NCI-H446 treated with DMSO at 0.1 percent for 48 hours (cell line): ENCODE measurements around the gene TMEM132E.

Source experiments
- DNase-seq: peaks from one replicate; lab custom pipeline; 2025; lab: John Stamatoyannopoulos, UW

The TMEM132E gene

DNA sequence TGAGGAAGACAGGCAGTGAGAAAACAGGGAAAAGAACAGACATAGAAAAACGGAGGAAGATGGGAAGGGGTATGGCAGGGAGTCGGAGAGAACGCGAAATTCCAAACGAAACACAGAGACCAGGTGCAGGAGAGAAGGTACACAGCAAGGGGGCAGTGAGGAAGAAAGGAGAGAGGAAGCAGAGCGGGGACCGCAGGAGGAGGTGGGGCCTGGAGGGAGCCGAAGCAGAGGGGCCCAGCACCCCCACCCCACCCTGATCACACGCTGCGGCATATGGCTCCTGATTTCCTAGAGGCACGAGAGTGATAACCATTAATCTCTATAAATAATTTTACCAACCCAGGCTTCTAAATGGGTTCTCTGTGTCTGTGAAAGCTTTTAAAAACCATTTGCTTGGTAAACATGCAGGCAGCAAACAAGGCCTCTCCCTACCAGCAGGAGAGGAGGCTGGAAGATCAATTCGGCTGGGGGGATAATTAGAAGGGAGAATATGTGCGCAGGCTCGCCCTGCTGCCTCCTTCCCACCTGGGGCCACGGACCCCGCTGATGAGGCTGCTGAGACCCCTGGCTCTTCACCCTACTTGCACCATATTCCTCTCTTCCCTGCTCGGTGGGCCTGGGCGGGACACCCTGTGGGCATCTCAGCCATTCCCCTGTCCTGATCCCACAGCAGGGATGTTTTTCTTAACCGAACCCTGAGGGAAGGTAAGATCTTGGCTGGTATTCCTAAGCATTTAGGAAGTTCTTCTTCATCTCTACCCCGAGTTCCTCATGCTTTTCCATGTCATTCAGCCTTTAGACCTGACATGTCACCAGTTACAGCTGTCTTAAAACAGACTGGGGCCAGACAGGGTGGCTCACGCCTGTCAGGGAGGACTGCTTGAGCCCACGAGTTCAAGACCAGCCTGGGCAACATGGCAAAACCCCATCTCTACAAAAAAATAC lies 86.7 kb downstream of the TMEM132E start:
- no peak for DNase-seq

DNA sequence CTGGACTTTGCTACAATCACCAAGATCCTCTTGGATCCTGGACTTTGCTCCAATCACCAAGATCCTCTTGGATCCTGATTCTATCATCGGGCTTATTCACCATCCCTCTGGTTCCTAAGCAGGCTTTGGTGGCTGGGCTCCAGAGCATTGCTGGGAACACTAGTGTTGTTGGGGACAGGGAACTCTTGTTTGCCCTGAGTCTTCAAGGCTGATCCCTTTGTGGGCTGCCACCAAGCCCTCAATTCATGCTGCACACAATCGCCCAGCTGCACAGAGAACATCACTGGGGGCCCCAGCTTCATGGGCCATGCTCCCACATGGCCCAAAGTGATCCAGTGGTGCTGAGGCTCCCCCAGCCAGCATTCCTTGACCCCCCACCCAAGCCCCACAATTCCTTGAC lies 88.3 kb downstream of the TMEM132E start:
- DNase-seq, result no peak

DNA sequence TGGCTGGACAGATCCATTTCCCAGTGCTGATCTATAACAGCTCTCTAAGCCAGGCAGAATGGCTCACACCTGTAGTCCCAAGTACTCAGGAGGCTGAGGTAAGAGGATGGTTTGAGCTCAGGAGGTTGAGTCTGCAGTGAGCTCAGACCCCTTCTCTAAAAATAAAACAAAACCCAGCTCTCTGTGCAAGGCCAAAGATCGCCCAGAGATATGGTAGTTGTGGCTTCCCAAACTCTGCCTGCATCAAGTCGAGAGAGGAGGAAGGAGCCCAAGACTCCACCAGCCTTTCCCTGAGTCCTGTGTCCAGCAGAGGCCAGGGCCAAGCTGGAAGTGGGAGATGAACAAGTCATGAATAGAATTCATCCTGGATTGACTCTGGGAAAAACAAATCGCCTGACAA lies 88.8 kb downstream of the TMEM132E start:
- DNase-seq, result no peak

DNA sequence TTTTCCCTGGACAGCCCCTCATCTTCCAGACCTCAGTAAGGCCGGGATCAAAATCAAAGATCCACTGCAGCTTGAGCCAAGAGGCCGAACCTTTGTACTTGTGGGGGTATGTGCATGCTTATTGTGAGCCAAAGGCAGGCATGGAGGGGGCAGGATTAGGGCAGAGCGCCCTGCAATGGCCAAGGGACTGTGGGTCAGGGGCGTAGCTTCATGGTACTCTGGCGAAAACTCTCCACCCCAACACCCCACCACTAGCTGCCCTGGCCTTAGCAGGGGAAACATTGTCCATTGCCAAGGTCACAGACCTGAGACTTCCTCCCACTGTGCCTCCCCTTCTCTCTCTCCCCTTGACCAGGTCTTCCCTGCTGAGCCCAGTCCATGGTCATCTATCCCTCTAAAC lies 90.1 kb downstream of the TMEM132E start:
- DNase-seq, result no peak

DNA sequence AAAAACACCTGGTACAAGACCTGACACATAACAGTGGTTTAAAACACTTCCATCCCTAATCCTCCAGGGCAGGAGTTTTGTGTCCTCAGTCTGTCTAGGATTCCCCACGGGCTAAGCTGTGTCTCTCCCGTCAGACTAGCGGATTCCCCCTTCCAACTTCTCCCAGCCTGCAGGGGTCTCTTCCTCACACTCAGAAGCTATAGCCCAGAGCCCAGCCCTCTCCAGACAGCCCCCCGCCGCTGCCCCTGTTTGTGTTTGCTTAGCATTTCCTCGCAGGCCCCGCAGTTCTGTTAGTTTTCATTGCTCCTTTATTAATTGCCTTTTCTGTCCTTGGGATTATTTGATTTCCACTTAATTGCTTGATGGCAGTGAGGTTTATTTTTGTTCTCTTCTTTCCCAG lies 91.2 kb downstream of the TMEM132E start:
- no peak for DNase-seq

DNA sequence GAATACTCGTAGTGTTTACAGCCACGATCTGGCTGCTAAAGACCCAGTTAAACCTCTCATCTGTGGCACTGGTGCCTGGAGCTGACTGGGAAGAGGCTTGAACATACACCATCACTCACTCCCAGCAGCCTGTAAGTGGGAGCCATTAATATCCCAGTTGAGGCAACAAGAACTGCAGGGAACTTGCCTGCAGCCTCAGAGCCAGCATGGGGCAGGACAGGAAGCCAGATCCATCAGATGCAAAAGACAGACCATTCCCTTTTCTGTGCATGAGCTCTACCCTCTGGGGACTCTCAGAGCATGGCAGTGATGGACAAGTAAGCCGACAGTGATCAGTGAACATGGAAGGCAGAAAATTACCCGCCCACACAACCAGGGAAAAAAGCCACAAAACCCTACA lies 91.8 kb downstream of the TMEM132E start:
- no peak for DNase-seq

DNA sequence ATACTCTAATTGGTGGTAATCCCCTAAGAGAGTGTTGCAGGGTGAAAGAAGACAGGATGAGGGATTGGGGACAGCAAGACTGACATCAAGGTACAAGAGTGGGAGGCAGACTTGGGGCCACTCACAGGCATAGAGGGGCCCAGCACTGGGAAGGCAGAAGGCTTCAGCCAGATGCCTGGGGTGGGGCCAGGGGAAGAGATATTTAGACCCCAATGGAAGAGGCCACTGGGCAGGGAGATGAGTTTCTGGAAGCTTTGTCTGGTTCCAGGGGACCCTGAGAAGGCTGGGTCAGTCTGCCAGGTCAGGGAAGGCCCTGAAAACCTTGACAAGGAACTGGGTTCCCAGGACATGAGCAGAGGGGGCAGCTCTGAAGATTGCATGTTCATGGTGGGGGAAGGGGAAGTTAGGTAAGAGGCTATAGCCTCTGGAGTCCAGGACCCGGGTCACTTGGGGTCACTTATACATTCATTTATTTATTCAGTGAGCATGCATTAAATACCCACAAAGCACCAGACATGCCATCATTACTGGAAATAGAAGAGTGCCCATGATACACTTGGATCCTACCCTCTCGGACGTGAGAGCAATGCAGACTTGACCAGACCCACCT lies 92.9 kb downstream of the TMEM132E start:
- no peak for DNase-seq

DNA sequence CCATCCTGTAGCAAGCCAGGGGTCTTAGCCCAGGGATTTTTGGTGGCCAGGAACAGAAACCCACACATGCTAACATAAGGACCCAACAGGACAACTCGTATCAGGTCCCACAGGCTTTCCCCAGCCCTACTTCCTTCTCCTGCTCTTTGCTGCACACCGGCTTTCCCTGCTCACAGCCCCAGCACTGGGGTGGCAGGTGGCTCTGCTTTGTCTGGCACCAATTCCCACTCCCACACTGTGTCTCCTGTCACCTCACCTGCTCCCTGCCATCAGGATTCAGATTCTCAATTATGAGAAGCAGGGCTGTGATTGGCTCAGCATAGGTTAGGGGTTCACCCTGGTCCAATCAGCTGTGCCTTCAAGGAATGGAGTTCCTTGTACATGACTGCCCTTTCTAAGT lies 94.1 kb downstream of the TMEM132E start:
- DNase-seq, result no peak

DNA sequence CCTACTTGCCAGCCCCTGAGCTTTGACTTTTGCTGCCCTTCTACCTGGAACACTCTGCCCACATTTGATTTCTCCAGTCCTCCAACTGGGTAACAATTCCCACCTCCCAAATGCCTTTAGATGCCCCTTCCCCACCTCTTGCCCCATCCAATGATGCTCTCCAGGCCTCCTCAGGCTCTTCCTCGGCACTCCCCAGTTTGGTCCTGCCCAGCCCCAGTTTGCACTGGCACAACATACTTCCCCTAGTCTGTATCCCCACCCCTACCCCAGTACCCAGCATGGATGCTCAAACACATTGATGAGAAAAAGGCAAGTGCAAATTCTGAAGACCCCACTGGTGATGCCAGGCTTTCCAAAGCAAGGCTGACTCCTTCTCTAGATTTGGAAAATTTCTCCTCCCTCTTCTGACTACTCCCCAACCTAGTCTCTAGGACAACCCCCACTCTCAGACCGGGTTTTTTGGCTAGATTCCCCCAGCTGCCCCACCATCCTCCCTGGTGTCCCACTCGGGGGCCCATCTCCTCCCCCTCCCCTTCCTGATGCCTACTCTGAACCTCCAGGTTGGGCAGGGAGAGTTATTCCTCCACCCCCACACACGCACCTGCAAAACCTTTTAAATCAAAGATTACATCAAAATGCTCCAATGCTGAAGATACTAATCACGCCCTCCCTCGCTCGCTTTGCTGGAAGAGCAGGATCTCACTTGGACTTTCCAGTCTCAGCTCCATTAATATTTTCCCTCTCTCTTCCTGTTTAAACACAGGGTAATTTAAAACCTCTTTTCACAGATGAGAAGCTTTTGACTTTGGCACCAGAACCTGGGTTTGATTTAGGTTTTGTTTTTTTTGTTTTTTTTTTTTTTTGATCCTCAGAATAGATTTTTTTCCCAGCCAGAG lies 94.9 kb downstream of the TMEM132E start:
- DNase-seq, result no peak

DNA sequence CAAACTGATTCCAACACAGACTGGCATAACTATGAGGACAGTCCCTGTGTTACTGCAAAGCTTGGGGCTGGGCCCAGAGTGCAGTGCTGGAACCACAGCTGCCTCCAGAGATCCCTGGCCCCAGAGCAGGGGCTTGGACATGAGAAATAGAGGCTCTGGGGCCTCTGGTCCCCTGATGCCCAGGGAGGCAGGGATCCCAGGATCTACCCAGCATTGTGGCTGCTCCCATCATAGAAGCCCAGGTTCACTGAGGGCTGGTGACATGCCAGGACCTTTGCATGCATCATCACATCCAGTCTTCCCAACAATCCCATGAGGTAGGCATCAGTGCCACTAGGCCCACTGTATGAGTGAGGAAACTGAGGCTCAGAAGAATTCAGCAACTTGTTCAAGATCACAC lies 95.8 kb downstream of the TMEM132E start:
- DNase-seq, result no peak

DNA sequence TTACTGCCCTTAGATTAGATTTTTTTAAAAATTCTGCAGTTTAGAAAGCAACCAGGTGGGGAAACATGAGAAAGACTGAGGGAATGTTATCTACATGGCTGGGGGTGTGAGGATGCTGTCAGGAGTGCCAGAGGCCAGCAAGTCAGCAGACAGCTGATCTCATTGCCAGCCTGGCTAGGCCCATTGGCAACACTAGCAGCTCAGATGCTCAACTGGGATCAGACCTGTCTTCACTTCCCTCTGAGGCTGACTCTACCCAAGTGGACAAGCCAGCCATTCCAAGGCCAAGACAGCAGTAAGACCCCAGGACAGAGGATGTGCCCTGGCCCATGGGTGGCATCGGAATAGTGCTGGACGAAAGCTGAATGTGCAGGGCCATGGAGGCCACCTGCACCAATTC lies 96.2 kb downstream of the TMEM132E start:
- DNase-seq, result no peak

DNA sequence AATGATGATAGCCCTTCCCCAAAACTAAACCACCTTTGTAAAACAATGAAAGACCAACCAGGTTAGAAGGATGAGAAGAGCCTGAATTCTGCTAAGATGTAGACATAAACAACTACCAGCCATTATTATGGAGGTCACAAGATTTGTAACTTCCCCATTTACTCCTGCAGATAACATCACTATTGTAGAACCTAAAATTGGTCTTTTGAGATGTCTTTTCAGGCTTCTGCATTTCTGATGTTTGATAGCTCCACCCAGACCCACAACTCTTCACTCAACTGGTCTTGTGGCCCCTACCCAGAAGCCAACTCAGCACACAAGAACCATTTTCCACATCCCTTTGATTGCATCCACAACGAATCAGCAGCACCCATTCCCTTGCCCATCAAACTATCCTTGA lies 100.8 kb downstream of the TMEM132E start:
- no peak for DNase-seq

DNA sequence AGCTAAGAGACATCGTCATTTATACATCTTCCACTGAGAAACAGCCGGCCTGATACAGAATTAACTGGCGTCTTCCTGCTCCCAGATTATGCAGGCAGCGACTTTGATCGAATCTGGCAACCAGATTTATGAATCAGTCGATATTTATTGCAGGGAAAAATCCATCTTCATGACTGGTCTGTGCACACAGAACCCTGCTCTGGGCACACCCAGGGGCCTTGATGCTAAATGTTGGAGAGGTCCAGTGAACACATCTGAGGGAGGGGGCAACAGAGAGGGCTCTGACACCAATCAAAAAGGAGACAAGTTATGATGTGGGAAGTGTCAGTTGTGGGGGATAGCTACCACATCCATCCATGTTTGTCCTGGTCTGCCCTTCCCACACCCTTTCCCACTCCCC lies 102.9 kb downstream of the TMEM132E start:
- no peak for DNase-seq

DNA sequence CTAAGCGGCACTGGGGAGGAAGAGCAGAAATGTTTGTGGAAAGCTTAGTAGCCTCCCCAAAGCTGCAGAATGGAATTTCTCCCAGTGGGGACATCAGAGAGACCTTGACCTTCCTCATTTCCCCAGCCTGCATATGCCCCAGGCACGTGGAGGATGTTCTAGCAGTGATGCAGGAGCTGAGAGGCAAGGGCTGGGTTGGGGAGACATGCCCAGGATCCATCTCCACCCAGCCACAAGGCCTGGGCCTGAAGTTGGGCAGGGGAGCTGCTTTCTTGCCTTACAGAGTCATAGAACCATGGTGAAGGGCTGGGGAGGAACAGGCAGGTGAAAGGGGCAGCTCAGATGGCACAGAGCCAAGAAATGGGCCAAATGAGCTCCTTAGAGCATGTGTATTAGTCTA lies 104.0 kb downstream of the TMEM132E start:
- DNase-seq, result no peak
